NK-92 treated with Interleukin-12 subunit alpha and Interleukin-12 subunit beta, amount 100 ng/mL, for 24 hours (cell line): Measurements from ENCODE around the gene GDF11.

Experiments
- DNase-seq: peaks from one replicate; lab custom pipeline; 2025; lab: John Stamatoyannopoulos, UW

GDF11 gene

DNA sequence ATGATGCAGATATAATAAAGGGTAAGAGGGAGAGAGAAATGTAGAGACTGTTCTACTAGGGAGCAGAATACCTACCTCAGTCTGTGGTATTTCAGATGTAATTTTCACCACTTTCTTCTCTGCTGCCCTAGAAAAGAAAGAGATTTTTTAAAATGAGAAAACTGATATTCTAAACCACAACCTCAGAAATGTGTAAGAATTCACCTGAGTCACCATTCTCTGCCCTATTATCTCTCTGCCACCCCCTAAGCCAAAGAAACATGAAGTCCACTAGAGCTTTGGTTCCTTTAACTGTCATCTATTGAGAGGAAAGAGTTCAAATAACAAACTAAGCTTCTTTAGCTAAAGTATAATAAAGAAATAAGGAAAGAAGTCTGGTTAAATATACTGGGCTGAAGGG lies 53.0 kb downstream of the GDF11 start:
- DNase-seq: no peak

DNA sequence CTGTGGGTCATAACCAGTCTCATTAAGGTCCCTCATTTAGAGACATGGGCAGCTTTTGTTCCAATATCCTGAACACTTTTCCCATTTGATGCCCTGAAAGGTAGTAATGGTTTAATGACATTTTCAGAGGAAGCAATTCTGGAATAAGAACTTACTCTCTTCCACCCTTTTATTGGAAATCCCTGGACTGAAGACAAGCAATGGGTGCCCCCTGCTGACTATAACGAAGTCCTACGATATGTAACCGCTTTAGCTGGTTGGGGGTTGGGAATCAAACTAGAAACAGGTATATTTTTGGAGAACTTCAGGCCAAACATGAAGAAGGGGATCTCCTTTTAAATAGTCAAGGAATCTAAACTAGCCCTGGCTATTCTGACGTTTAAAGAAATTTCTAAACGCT lies 54.1 kb downstream of the GDF11 start:
- DNase-seq: no peak

- DNase-seq: no peak
Observed at GRCh38 chr12:55797550-55797949, 54.6 kb downstream of the GDF11 start.
